Measurements from ENCODE around the gene KXD1. TPM values are rescaled to one million over a fixed set of nuclear protein-coding genes. Genes with fewer than 3 reads are reported as not detected.

Gene KXD1
- total RNA-seq, 1 donor from 2014 or later, result 63.4 TPM

- DNase-seq (ENCODE audit: low spot score), result no peak
- Mint-ChIP-seq H3K4me1 (ENCODE audit: low read depth) (peaks cover 45% of the 10 kb centered on the region), H3K27ac (ENCODE audit: unreplicated experiment) (no peak overlapping the region), H3K4me3 (ENCODE audit: unreplicated experiment) (no peak overlapping the region), H3K36me3 (ENCODE audit: low read depth) (no peaks in the 10 kb centered on the region), H3K27me3 (ENCODE audit: low read depth) (no peaks in the 10 kb centered on the region), H3K9me3 (ENCODE audit: low read depth) (no peaks in the 10 kb centered on the region)
- TF ChIP-seq CTCF (IDR thresholded peaks at IDR 0.05), result no peak
Observed at GRCh38 chr19:18515959-18516358, 41.7 kb upstream of the KXD1 start.

GRCh38 chr19:18517606-18518005, 40.1 kb upstream of the KXD1 start:
- Mint-ChIP-seq H3K27ac (ENCODE audit: unreplicated experiment) (no peak overlapping the region), H3K4me1 (ENCODE audit: low read depth) (peaks cover 47% of the 10 kb centered on the region), H3K27me3 (ENCODE audit: low read depth) (no peaks in the 10 kb centered on the region), H3K4me3 (ENCODE audit: unreplicated experiment) (no peak overlapping the region), H3K9me3 (ENCODE audit: low read depth) (no peaks in the 10 kb centered on the region), H3K36me3 (ENCODE audit: low read depth) (no peaks in the 10 kb centered on the region)
- TF ChIP-seq CTCF (IDR thresholded peaks at IDR 0.05), result no peak
- no peak for DNase-seq (ENCODE audit: low spot score)

- H3K4me1 Mint-ChIP-seq (ENCODE audit: low read depth), result peaks cover 42% of the 10 kb centered on the region
- DNase-seq (ENCODE audit: low spot score), result no peak
- H3K36me3 Mint-ChIP-seq (ENCODE audit: low read depth), result no peaks in the 10 kb centered on the region
- no peaks in the 10 kb centered on the region for H3K9me3 Mint-ChIP-seq (ENCODE audit: low read depth)
- H3K4me3 Mint-ChIP-seq (ENCODE audit: unreplicated experiment), result no peak overlapping the region
- TF ChIP-seq CTCF (IDR thresholded peaks at IDR 0.05), result no peak
- H3K27ac Mint-ChIP-seq (ENCODE audit: unreplicated experiment), result no peak overlapping the region
- no peaks in the 10 kb centered on the region for H3K27me3 Mint-ChIP-seq (ENCODE audit: low read depth)
Observed at GRCh38 chr19:18518639-18519038, 39.0 kb upstream of the KXD1 start.

GRCh38 chr19:18519962-18520847, 37.5 kb upstream of the KXD1 start:
- peaks cover 28% of the 10 kb centered on the region for H3K4me1 Mint-ChIP-seq (ENCODE audit: low read depth)
- H3K9me3 Mint-ChIP-seq (ENCODE audit: low read depth), result no peaks in the 10 kb centered on the region
- no peaks in the 10 kb centered on the region for H3K36me3 Mint-ChIP-seq (ENCODE audit: low read depth)
- H3K4me3 Mint-ChIP-seq (ENCODE audit: unreplicated experiment), result peak overlapping the region; percentile 89
- H3K27ac Mint-ChIP-seq (ENCODE audit: unreplicated experiment), result peak overlapping the region; percentile 98
- TF ChIP-seq CTCF (IDR thresholded peaks at IDR 0.05), result peak; percentile 84
- no peaks in the 10 kb centered on the region for H3K27me3 Mint-ChIP-seq (ENCODE audit: low read depth)
- DNase-seq (ENCODE audit: low spot score), result no peak

GRCh38 chr19:18520848-18521691, 36.6 kb upstream of the KXD1 start:
- TF ChIP-seq CTCF (IDR thresholded peaks at IDR 0.05), result peak; percentile 49
- Mint-ChIP-seq H3K4me1 (ENCODE audit: low read depth) (peaks cover 20% of the 10 kb centered on the region), H3K27me3 (ENCODE audit: low read depth) (no peaks in the 10 kb centered on the region), H3K27ac (ENCODE audit: unreplicated experiment) (peak overlapping the region; percentile 98), H3K4me3 (ENCODE audit: unreplicated experiment) (peak overlapping the region; percentile 89), H3K36me3 (ENCODE audit: low read depth) (no peaks in the 10 kb centered on the region), H3K9me3 (ENCODE audit: low read depth) (no peaks in the 10 kb centered on the region)
- DNase-seq (ENCODE audit: low spot score), result no peak
